ENCODE data around the gene CEBPZ. TPM values are rescaled to one million over a fixed set of nuclear protein-coding genes. Genes with fewer than 3 reads are reported as not detected.

The CEBPZ gene
- total RNA-seq, 1 donor from 2014 or later, result 64.2 TPM

- TF ChIP-seq CTCF (conservative IDR thresholded peaks at IDR 0.05; ENCODE audit: low read depth, low read length), result no peak
- no peak for DNase-seq (ENCODE audit: low read depth)
- H3K4me3 ChIP-seq (ENCODE audit: low read depth, low read length), result peak within 1 kb of the TSS; percentile 83
Observed at GRCh38 chr2:37156857-37157714, 74.3 kb downstream of the CEBPZ start, which contains the start of gene EIF2AK2. Gene EIF2AK2, minus strand, starts transcription at chr2:37156980. Its CDS starts 9,174 bp downstream, at chr2:37147806.

GRCh38 chr2:37156071-37156856, 75.1 kb downstream of the CEBPZ start:
- DNase-seq (ENCODE audit: low read depth), result no peak
- peak overlapping the region; percentile 83 for H3K4me3 ChIP-seq (ENCODE audit: low read depth, low read length)
- no peak for TF ChIP-seq CTCF (conservative IDR thresholded peaks at IDR 0.05; ENCODE audit: low read depth, low read length)

GRCh38 chr2:37154785-37155184, 76.6 kb downstream of the CEBPZ start:
- no peak overlapping the region for H3K4me3 ChIP-seq (ENCODE audit: low read depth, low read length)
- DNase-seq (ENCODE audit: low read depth), result no peak
- TF ChIP-seq CTCF (conservative IDR thresholded peaks at IDR 0.05; ENCODE audit: low read depth, low read length), result no peak

GRCh38 chr2:37153224-37153623, 78.2 kb downstream of the CEBPZ start:
- DNase-seq (ENCODE audit: low read depth), result no peak
- TF ChIP-seq CTCF (conservative IDR thresholded peaks at IDR 0.05; ENCODE audit: low read depth, low read length), result no peak
- H3K4me3 ChIP-seq (ENCODE audit: low read depth, low read length), result no peak overlapping the region

Other genes starting within 250 kb of the CEBPZ start
- 8.8 and 12.2 TPM in 2 replicates for gene HEATR5B, start 147.2 kb downstream of the CEBPZ start, total RNA-seq
- 2.1 and 7.5 TPM in 2 replicates for gene GPATCH11, start 147.1 kb downstream of the CEBPZ start, total RNA-seq
- gene EIF2AK2, start 74.6 kb downstream of the CEBPZ start, total RNA-seq, result 16.1 and 16.7 TPM in 2 replicates
- gene SULT6B1, start 42.9 kb downstream of the CEBPZ start, total RNA-seq, result not detected in 2 replicates
- 17.6 and 24.6 TPM in 2 replicates for gene CEBPZOS, start 35.1 kb downstream of the CEBPZ start, total RNA-seq
- gene NDUFAF7, start 62 bp upstream of the CEBPZ start, total RNA-seq, result 11.3 and 11.5 TPM in 2 replicates
- 31.8 and 45.9 TPM in 2 replicates for gene PRKD3, start 93.2 kb upstream of the CEBPZ start, total RNA-seq
- 26.4 and 52.3 TPM in 2 replicates for gene QPCT, start 113.0 kb upstream of the CEBPZ start, total RNA-seq

Data from epithelial cell of proximal tubule (primary cell).